ENCODE data around the gene KRT85. TPM values are rescaled to one million over a fixed set of nuclear protein-coding genes. Genes with fewer than 3 reads are reported as not detected.

KRT85 gene
- total RNA-seq, 1 experiment from 2014 or later = not detected

DNA sequence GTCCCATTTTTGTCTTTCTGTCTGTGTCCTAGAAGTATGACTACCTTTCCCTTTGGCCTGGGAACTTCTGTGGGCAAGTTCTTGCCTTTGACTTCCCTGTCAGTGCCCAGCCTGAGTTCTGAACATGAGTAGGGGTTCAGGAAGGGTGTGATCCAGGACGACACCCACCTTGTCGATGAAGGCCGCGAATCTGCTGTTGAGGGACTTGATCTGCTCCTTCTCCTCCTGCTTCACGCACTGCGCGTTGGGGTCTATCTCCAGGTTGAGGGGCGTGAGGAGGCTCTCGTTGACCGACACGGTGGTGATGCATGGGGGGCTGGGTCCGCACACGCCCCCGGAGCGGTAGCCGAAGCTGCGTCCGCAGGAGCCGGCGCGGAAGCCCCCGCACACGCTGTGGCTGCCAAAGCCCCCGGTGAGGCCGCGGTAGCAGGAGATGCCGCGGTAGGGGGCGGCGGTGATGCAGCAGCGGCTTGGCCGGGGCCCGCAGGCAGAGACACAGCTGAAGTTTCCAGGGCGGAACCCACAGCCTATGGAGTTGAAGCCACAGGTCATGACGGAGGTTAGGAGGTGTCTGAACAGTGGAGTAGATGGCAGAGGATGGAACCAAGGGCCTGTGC, 46.4 kb downstream of the KRT85 start, which contains the start of gene KRT83:
Gene KRT83, minus strand, starts transcription at position 615 of the 617 bp plus-strand sequence. Its CDS starts 63 bp downstream, at position 552.
- H3K9me3 ChIP-seq (ENCODE audit: low read depth, low read length, poor library complexity, severe bottlenecking) = no peaks in the 10 kb centered on the region
- no peak for DNase-seq (ENCODE audit: low spot score)
- H3K27me3 ChIP-seq (replicated peaks; ENCODE audit: insufficient read depth, low read depth, low read length, poor library complexity) = no peaks in the 10 kb centered on the region
- intact Hi-C loops (cut with micrococcal nuclease; ENCODE audit: unreplicated experiment) = no loop called here
- H3K4me3 ChIP-seq (ENCODE audit: low read depth, low read length, poor library complexity, severe bottlenecking) = no peak within 1 kb of the TSS
- BruUV-seq (replicated peaks) = no TSS peak
- TF ChIP-seq, protein P1, sequence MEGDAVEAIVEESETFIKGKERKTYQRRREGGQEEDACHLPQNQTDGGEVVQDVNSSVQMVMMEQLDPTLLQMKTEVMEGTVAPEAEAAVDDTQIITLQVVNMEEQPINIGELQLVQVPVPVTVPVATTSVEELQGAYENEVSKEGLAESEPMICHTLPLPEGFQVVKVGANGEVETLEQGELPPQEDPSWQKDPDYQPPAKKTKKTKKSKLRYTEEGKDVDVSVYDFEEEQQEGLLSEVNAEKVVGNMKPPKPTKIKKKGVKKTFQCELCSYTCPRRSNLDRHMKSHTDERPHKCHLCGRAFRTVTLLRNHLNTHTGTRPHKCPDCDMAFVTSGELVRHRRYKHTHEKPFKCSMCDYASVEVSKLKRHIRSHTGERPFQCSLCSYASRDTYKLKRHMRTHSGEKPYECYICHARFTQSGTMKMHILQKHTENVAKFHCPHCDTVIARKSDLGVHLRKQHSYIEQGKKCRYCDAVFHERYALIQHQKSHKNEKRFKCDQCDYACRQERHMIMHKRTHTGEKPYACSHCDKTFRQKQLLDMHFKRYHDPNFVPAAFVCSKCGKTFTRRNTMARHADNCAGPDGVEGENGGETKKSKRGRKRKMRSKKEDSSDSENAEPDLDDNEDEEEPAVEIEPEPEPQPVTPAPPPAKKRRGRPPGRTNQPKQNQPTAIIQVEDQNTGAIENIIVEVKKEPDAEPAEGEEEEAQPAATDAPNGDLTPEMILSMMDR (conservative IDR thresholded peaks at IDR 0.05; ENCODE audit: low read depth, low read length) = no peak
- no peak for TF ChIP-seq EZH2 (IDR thresholded peaks at IDR 0.05; ENCODE audit: borderline replicate concordance, low read depth, low read length, poor library complexity, severe bottlenecking)
- POLR2A ChIA-PET (ENCODE audit: low non-redundant PET) = no interaction called here
- no peaks in the 10 kb centered on the region for H3K4me1 ChIP-seq (ENCODE audit: insufficient read depth, low read length, poor library complexity, severe bottlenecking)
- CTCF ChIA-PET = no interaction called here
- H3K27ac ChIP-seq (ENCODE audit: low read depth, low read length, poor library complexity, severe bottlenecking) = no peak within 1 kb of the TSS
- H3K36me3 ChIP-seq (ENCODE audit: insufficient read depth, low read length, poor library complexity, severe bottlenecking) = no peaks in the 10 kb centered on the region

DNA sequence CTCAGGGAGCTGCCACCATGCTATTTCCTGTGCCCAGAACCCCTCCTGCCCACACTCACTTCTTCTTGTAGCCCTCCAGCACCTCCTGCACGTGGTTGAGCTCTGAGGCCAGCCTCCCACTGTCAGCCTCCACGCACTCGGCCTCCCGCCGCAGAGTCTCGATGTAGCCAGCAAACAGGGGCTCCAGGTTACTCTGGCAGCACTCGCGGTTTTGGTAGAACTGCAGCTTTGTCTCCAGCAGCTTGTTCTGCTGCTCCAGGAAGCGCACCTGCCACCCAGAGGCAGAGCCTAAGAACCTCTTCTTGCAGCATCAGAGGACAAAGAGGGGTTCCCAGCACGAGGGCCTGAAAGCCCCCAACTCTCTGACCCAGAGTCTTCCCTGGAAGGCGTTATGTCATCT, 48.2 kb downstream of the KRT85 start:
- CTCF ChIA-PET = interaction anchor here (0.6 to 0.7 kb wide), 3 partner anchors 9 to 507 kb away, joined by 3 to 7 read pairs (median 3); no protein-coding TSS in a partner anchor
- no peaks in the 10 kb centered on the region for H3K36me3 ChIP-seq (ENCODE audit: insufficient read depth, low read length, poor library complexity, severe bottlenecking)
- H3K4me1 ChIP-seq (ENCODE audit: insufficient read depth, low read length, poor library complexity, severe bottlenecking) = no peaks in the 10 kb centered on the region
- H3K9me3 ChIP-seq (ENCODE audit: low read depth, low read length, poor library complexity, severe bottlenecking) = no peaks in the 10 kb centered on the region
- no peak for DNase-seq (ENCODE audit: low spot score)
- TF ChIP-seq, protein P1 (conservative IDR thresholded peaks at IDR 0.05; ENCODE audit: low read depth, low read length) = no peak
- TF ChIP-seq EZH2 (IDR thresholded peaks at IDR 0.05; ENCODE audit: borderline replicate concordance, low read depth, low read length, poor library complexity, severe bottlenecking) = no peak
- BruUV-seq (replicated peaks) = no TSS peak
- POLR2A ChIA-PET (ENCODE audit: low non-redundant PET) = no interaction called here
- H3K27me3 ChIP-seq (replicated peaks; ENCODE audit: insufficient read depth, low read depth, low read length, poor library complexity) = no peaks in the 10 kb centered on the region
- no peak overlapping the region for H3K4me3 ChIP-seq (ENCODE audit: low read depth, low read length, poor library complexity, severe bottlenecking)
- intact Hi-C loops (cut with micrococcal nuclease; ENCODE audit: unreplicated experiment) = no loop called here
- H3K27ac ChIP-seq (ENCODE audit: low read depth, low read length, poor library complexity, severe bottlenecking) = no peak overlapping the region

DNA sequence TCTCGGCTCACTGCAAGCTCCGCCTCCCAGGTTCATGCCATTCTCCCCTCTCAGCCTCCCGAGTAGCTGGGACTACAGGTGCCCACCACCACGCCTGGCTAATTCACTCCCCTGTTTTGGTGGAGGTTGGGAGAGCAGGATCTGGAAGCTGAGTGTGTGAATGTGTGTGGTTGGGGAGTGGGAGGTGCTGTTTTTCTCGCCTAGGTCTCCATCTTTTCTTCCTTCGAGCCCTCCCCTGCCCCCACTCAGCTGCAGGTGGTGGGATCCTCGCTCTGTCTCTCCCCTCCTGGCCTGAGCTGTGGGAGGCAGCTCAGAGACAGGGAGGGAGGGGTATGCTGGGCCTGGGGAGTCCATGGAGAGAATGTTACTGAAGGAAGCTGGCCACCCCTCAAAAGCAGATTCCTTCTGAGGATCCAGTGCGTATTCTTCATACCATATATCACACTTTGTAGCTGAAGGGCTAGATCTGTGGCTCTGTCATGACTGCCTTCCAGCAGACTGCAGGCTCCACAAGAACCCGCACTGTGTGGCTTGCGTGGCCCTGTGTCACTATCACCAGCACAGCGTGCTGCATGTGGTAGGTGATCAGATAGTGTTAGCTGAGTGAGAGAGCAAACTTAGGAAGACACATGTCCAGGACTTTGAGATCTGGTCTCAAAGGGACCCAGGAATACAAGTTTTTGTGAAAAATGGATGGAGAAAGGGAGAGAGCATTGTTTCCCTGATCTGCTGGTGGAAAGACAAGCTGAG, 48.9 kb downstream of the KRT85 start:
- Histone ChIP-seq H3K27ac (ENCODE audit: low read depth, low read length, poor library complexity, severe bottlenecking) (no peak overlapping the region), H3K9me3 (ENCODE audit: low read depth, low read length, poor library complexity, severe bottlenecking) (no peaks in the 10 kb centered on the region), H3K27me3 (replicated peaks; ENCODE audit: insufficient read depth, low read depth, low read length, poor library complexity) (no peaks in the 10 kb centered on the region), H3K4me1 (ENCODE audit: insufficient read depth, low read length, poor library complexity, severe bottlenecking) (no peaks in the 10 kb centered on the region), H3K4me3 (ENCODE audit: low read depth, low read length, poor library complexity, severe bottlenecking) (no peak overlapping the region), H3K36me3 (ENCODE audit: insufficient read depth, low read length, poor library complexity, severe bottlenecking) (no peaks in the 10 kb centered on the region)
- intact Hi-C loops (cut with micrococcal nuclease; ENCODE audit: unreplicated experiment) = no loop called here
- CTCF ChIA-PET = interaction anchor here (0.7 kb wide), 1 partner anchor 9 kb away, joined by 3 read pairs; no protein-coding TSS in a partner anchor
- no peak for TF ChIP-seq EZH2 (IDR thresholded peaks at IDR 0.05; ENCODE audit: borderline replicate concordance, low read depth, low read length, poor library complexity, severe bottlenecking)
- TF ChIP-seq, protein P1 (conservative IDR thresholded peaks at IDR 0.05; ENCODE audit: low read depth, low read length) = no peak
- POLR2A ChIA-PET (ENCODE audit: low non-redundant PET) = no interaction called here
- no TSS peak for BruUV-seq (replicated peaks)
- DNase-seq (ENCODE audit: low spot score) = no peak

Measured in A673 (cell line).